HCT116 (cell line): Measurements from ENCODE around the gene HOXD11. TPM values are rescaled to one million over a fixed set of nuclear protein-coding genes. Genes with fewer than 3 reads are reported as not detected.

Experiments used
- ATAC-seq: fragments of 200-7000 bp; cut with Tn5 transposase; 2 replicates; pipeline ENCODE4 v1.9.1; 2020; ENCODE audit warnings: mild to moderate bottlenecking, moderate library complexity
- BruUV-seq: library from RNA; stranded (reverse); fragments of 400-500 nt; replicated peaks from 2 replicates; lab custom pipeline; 2021; lab: Mats Ljungman, UMichigan
- CTCF ChIA-PET: fragments of 300-600 bp; sonication (Branson Sonifier 250); formaldehyde crosslinking; loops from one replicate; lab custom pipeline; 2021; ENCODE audit warnings: antibody characterized with exemption; lab: Charles Lee
- POLR2A ChIA-PET: fragments of 300-600, 350-600 bp; sonication (Branson Sonifier 250); formaldehyde crosslinking; loops from one replicate; lab custom pipeline; 2021; ENCODE audit warnings: antibody characterized with exemption; lab: Charles Lee
- RAD21 ChIA-PET, 2 experiments: fragments of 300-600 bp; sonication (Branson Sonifier 250); formaldehyde crosslinking; loops; one replicate each; lab custom pipeline; 2023; ENCODE audit warnings: low total read pairs in 2 of 2; ENCODE audit not compliant: uncharacterized antibody in 2 of 2, unreplicated experiment in 2 of 2, low non-redundant PET in 1 of 2; lab: Charles Lee
- DNase-seq: peaks from one replicate; pipeline ENCODE4 v3.0.0-alpha.2; 2010; ENCODE audit warnings: low read depth, low spot score
- H2AFZ ChIP-seq: fragments of 200-600 bp; shearing (Covaris generic), sonication (generic); 2 replicates; pipeline ENCODE4 v1.6.1; 2017; ENCODE audit warnings: low read depth, mixed run types, mixed read lengths, antibody characterized with exemption, low read length; ENCODE audit not compliant: poor library complexity, severe bottlenecking
- H3K27ac ChIP-seq: 2 replicates; pipeline ENCODE4 v1.5.1; 2012; ENCODE audit warnings: low read depth, low read length
- H3K27me3 ChIP-seq: fragments of 200-600 bp; sonication (generic); 2 replicates; pipeline ENCODE4 v1.6.1; 2016; ENCODE audit warnings: mixed run types, low read length, mixed read lengths; ENCODE audit not compliant: insufficient read depth
- H3K36me3 ChIP-seq, 2 experiments: fragments of 200-500 bp in 1 of 2; fragments of 200-600 bp in 1 of 2; sonication (Bioruptor generic) in 1 of 2; sonication (generic) in 1 of 2; 2 replicates each; pipeline versions ENCODE4 v1.5.1 to v1.6.1; 2014 to 2016; ENCODE audit warnings: low read length in 2 of 2, inconsistent platforms in 1 of 2, mixed read lengths in 1 of 2, mixed run types in 1 of 2; ENCODE audit not compliant: insufficient read depth in 2 of 2, control insufficient read depth in 1 of 2
- H3K4me1 ChIP-seq, 2 experiments: fragments of 200-600 bp in 1 of 2; sonication (generic) in 1 of 2; 2 replicates each; pipeline versions ENCODE4 v1.5.1 to v1.6.1; 2012 to 2017; ENCODE audit warnings: low read length in 2 of 2, inconsistent platforms in 1 of 2, mild to moderate bottlenecking in 1 of 2, mixed read lengths in 1 of 2, mixed run types in 1 of 2, moderate library complexity in 1 of 2; ENCODE audit not compliant: insufficient read depth in 2 of 2, control insufficient read depth in 1 of 2
- H3K4me2 ChIP-seq: fragments of 200-600 bp; sonication (generic); 2 replicates; pipeline ENCODE4 v1.6.1; 2017; ENCODE audit warnings: mixed run types, low read length, mixed read lengths
- H3K4me3 ChIP-seq, 2 experiments: fragments of 200-600 bp in 1 of 2; sonication (generic) in 1 of 2; replicated peaks in 1 of 2; 2 replicates each; pipeline ENCODE4 v1.5.1; 2011 to 2016; ENCODE audit warnings: low read length in 2 of 2, control low read depth in 1 of 2, low read depth in 1 of 2, mild to moderate bottlenecking in 1 of 2, mixed read lengths in 1 of 2, mixed run types in 1 of 2
- H3K79me2 ChIP-seq: fragments of 200-600 bp; sonication (generic); 2 replicates; pipeline ENCODE4 v1.6.1; 2017; ENCODE audit warnings: mild to moderate bottlenecking, mixed run types, low read length, moderate library complexity, mixed read lengths; ENCODE audit not compliant: insufficient read depth
- H3K9ac ChIP-seq: fragments of 200-600 bp; sonication (generic); 2 replicates; pipeline ENCODE4 v1.6.1; 2016; ENCODE audit warnings: low read length, mixed read lengths
- H3K9me2 ChIP-seq: fragments of 200-600 bp; sonication (generic), shearing (Covaris generic); 2 replicates; pipeline ENCODE4 v1.6.1; 2017; ENCODE audit warnings: mixed run types, mild to moderate bottlenecking, moderate library complexity; ENCODE audit not compliant: insufficient read depth
- H3K9me3 ChIP-seq, 2 experiments: fragments of 200-500 bp in 1 of 2; fragments of 200-600 bp in 1 of 2; sonication (Bioruptor generic) in 1 of 2; sonication (generic) in 1 of 2; 2 replicates each; pipeline ENCODE4 v1.6.1; 2014 to 2017; ENCODE audit warnings: low read length in 2 of 2, mixed read lengths in 2 of 2, inconsistent platforms in 1 of 2, low read depth in 1 of 2, mild to moderate bottlenecking in 1 of 2, mixed run types in 1 of 2, moderate library complexity in 1 of 2; ENCODE audit not compliant: control insufficient read depth in 1 of 2, insufficient read depth in 1 of 2
- H4K20me1 ChIP-seq: fragments of 200-600 bp; sonication (generic), shearing (Covaris generic); 2 replicates; pipeline ENCODE4 v1.6.1; 2017; ENCODE audit warnings: mixed run types, mild to moderate bottlenecking, moderate library complexity; ENCODE audit not compliant: insufficient read depth
- CBX3 ChIP-seq: IDR thresholded peaks from 2 replicates; pipeline ENCODE4 v1.6.1; 2012; ENCODE audit warnings: low read depth
- CEBPB ChIP-seq: IDR thresholded peaks from 2 replicates; pipeline ENCODE4 v1.6.1; 2012; ENCODE audit warnings: low read depth
- CTCF ChIP-seq, 3 experiments: fragments of 200-600 bp in 1 of 3; sonication (generic) in 1 of 3; IDR thresholded peaks in 2 of 3; conservative IDR thresholded peaks in 1 of 3; 2 replicates each; pipeline ENCODE4 v1.5.1; 2012 to 2017; ENCODE audit warnings: low read depth in 2 of 3, low read length in 2 of 3, antibody characterized with exemption in 1 of 3, borderline replicate concordance in 1 of 3, control low read depth in 1 of 3, mild to moderate bottlenecking in 1 of 3, mixed read lengths in 1 of 3, mixed run types in 1 of 3, moderate library complexity in 1 of 3; ENCODE audit not compliant: insufficient read depth in 1 of 3
- ELF1 ChIP-seq: IDR thresholded peaks from 2 replicates; pipeline ENCODE4 v1.6.1; 2012; ENCODE audit warnings: low read depth, borderline replicate concordance
- EZH2phosphoT487 ChIP-seq: fragments of 200-600 bp; IDR thresholded peaks from 2 replicates; pipeline ENCODE4 v1.6.1; 2018; ENCODE audit warnings: antibody characterized with exemption, borderline replicate concordance
- MAX ChIP-seq: IDR thresholded peaks from 2 replicates; pipeline ENCODE4 v1.6.1; 2012
- POLR2A ChIP-seq: IDR thresholded peaks from 2 replicates; pipeline ENCODE4 v1.7.0; 2011; ENCODE audit warnings: borderline replicate concordance; ENCODE audit not compliant: insufficient read depth, insufficient read length; ENCODE audit errors: extremely low read depth
- RAD21 ChIP-seq: IDR thresholded peaks from 2 replicates; pipeline ENCODE4 v1.6.1; 2012; ENCODE audit warnings: low read depth, mild to moderate bottlenecking
- REST ChIP-seq: IDR thresholded peaks from 2 replicates; pipeline ENCODE4 v1.6.1; 2012; ENCODE audit warnings: low read depth
- SIN3A ChIP-seq: IDR thresholded peaks from 2 replicates; pipeline ENCODE4 v1.6.1; 2012; ENCODE audit warnings: low read depth
- SP1 ChIP-seq: IDR thresholded peaks from 2 replicates; pipeline ENCODE4 v1.6.1; 2012; ENCODE audit warnings: low read depth
- SRF ChIP-seq: IDR thresholded peaks from 2 replicates; pipeline ENCODE4 v1.6.1; 2012; ENCODE audit warnings: low read depth
- TCF7L2 ChIP-seq: IDR thresholded peaks from 2 replicates; pipeline ENCODE4 v1.7.0; 2011; ENCODE audit warnings: borderline replicate concordance, inconsistent platforms; ENCODE audit not compliant: insufficient read depth, insufficient read length; ENCODE audit errors: extremely low read depth
- YY1 ChIP-seq: IDR thresholded peaks from 2 replicates; pipeline ENCODE4 v1.6.1; 2011; ENCODE audit warnings: low read length, low read depth, moderate library complexity, mild to moderate bottlenecking; ENCODE audit not compliant: insufficient replicate concordance; ENCODE audit errors: extremely low read depth
- ZFX ChIP-seq: fragments of 450-650 bp; IDR thresholded peaks from 2 replicates; pipeline ENCODE4 v1.6.1; 2017
- ZNF274 ChIP-seq: fragments of 200-500 bp; sonication (Bioruptor generic); IDR thresholded peaks from 2 replicates; pipeline ENCODE4 v1.6.1; 2014; ENCODE audit warnings: mild to moderate bottlenecking, low read depth, low read length, inconsistent platforms
- intact Hi-C: fragments of 100-400 bp; cut with micrococcal nuclease; formaldehyde crosslinking; loops from 2 replicates; pipeline ENCODE4 v1.10.0; 2022
- total RNA-seq: library from RNA; stranded (reverse); gene quantifications from one replicate; pipeline ENCODE4 v1.2.1, GENCODE V29; 2021; ENCODE audit not compliant: unreplicated experiment

The HOXD11 gene
- total RNA-seq, 1 experiment from 2014 or later, result not detected

- Histone ChIP-seq H3K4me2 (no peak overlapping the region), H3K36me3 (no peaks in the 10 kb centered on the region), H2AFZ (no peak overlapping the region), H3K27ac (no peak overlapping the region), H3K27me3 (no peaks in the 10 kb centered on the region), H3K9me2 (no peaks in the 10 kb centered on the region), H3K79me2 (no peaks in the 10 kb centered on the region), H4K20me1 (no peaks in the 10 kb centered on the region), H3K4me1 (peaks cover 9 to 29% of the 10 kb centered on the region in 2 experiments; a peak in 3 of 4 replicates), H3K9ac (no peak overlapping the region), H3K4me3 (no peak overlapping the region), H3K9me3 (no peaks in the 10 kb centered on the region)
- DNase-seq (no peak), ATAC-seq (no peak)
- ChIA-PET RAD21 (no interaction called here), CTCF (interaction anchor here (1.1 to 1.9 kb wide), 5 partner anchors 322 to 521 kb away, joined by 3 to 7 read pairs (median 4); no protein-coding TSS in a partner anchor), POLR2A (no interaction called here)
- intact Hi-C loops, result no loop called here
- no TSS peak for BruUV-seq
- TF ChIP-seq EZH2phosphoT487, result no peak
- no peak for TF ChIP-seq REST
- TF ChIP-seq ZNF274, result no peak
- no peak for TF ChIP-seq ZFX
- TF ChIP-seq CBX3, result no peak
- TF ChIP-seq TCF7L2, result no peak
- TF ChIP-seq SP1, result no peak
- no peak for TF ChIP-seq YY1
- TF ChIP-seq SIN3A, result no peak
- TF ChIP-seq MAX, result no peak
- no peak for TF ChIP-seq ELF1
- TF ChIP-seq SRF, result no peak
- TF ChIP-seq RAD21, result no peak
- no peak for TF ChIP-seq CEBPB
- no peak for TF ChIP-seq POLR2A
- TF ChIP-seq CTCF (IDR thresholded peaks at IDR 0.05 in 2 of 3, conservative IDR thresholded peaks at IDR 0.05 in 1 of 3; ENCODE audit: borderline replicate concordance in 1 of 3, insufficient read depth in 1 of 3, low read depth in 2 of 3, low read length in 2 of 3), result no peak
Observed at GRCh38 chr2:176133389-176133788, 26.3 kb downstream of the HOXD11 start.
